Uterus (tissue), 2 donors: ENCODE data around the gene SPRY4.

ENCODE experiments used
- POLR2A ChIP-seq, 2 donors: fragments of 450-650 bp; IDR thresholded peaks; one replicate each; pipeline ENCODE4 v1.6.1; 2016; ENCODE audit warnings: antibody characterized with exemption in 2 of 2, mild to moderate bottlenecking in 1 of 2, moderate library complexity in 1 of 2
- TF ChIP-seq, protein P1 (sequence below), 4 experiments: fragments of 200-600 bp in 2 of 4; fragments of 450-650 bp in 2 of 4; sonication (generic) in 2 of 4; IDR thresholded peaks; one replicate each; pipeline ENCODE4 v1.5.1; 2016 to 2019; ENCODE audit warnings: antibody characterized with exemption in 4 of 4, mild to moderate bottlenecking in 2 of 4, moderate library complexity in 1 of 4

DNA sequence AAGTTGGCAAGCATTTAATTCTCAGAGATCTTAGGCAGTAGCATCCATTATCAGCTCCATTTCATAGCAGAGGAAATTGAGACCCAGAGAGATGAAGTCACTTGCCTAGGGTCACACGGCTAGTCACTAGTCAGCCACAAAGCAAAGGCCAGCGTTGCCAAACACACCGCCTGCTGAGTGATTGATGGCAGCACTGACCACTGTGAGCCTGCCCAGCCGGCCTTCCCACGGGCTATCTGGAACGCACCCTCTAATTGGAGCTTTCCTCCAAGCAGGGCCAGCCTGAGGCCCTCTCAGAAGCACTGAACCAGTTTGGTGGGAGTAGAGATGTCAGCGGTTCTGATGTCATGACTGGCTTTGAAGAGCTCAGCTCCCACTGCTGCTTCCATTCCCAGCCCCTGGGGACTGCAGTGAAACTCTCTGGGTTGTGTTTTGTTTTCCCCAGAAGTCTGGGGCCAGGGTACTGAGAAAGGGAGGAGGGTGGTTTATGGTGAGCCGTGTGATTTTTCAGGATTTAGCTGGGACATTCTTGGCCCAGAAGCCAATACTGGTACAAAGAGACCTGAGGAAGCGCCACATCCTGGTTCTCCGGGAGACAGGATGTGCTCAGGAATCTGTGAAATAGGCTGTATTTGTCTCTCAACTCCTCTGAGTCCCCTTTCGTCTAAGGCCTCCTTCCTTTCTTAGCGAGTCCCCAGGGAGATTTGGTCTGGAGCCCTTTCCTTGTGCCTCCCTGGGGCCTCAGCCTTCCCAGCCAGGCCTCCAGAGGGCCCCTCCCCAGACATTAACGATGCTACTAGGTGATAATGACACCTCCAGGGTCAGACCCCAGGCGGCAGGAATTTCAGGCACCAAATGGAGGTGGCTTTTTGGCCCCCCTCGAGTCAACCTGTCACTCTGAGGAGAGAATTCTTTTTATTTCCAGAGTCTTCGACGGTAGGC is 44.5 kb downstream of the SPRY4 start:
- TF ChIP-seq, protein P1, sequence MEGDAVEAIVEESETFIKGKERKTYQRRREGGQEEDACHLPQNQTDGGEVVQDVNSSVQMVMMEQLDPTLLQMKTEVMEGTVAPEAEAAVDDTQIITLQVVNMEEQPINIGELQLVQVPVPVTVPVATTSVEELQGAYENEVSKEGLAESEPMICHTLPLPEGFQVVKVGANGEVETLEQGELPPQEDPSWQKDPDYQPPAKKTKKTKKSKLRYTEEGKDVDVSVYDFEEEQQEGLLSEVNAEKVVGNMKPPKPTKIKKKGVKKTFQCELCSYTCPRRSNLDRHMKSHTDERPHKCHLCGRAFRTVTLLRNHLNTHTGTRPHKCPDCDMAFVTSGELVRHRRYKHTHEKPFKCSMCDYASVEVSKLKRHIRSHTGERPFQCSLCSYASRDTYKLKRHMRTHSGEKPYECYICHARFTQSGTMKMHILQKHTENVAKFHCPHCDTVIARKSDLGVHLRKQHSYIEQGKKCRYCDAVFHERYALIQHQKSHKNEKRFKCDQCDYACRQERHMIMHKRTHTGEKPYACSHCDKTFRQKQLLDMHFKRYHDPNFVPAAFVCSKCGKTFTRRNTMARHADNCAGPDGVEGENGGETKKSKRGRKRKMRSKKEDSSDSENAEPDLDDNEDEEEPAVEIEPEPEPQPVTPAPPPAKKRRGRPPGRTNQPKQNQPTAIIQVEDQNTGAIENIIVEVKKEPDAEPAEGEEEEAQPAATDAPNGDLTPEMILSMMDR (IDR thresholded peaks at IDR 0.05), result no peak
- no peak for TF ChIP-seq POLR2A (IDR thresholded peaks at IDR 0.05)
